ENCODE results near the gene MAP6.

- TF ChIP-seq CTCF (IDR thresholded peaks at IDR 0.05) (no peak), POLR2A (IDR thresholded peaks at IDR 0.05) (no peak)
Measured at GRCh38 chr11:75562836-75563484, 105.9 kb downstream of the MAP6 start.

Measured in Peyer's patch (tissue), 4 donors.